ENCODE results near the gene UBFD1. TPM values are rescaled to one million over a fixed set of nuclear protein-coding genes. Genes with fewer than 3 reads are reported as not detected.

Gene UBFD1
- total RNA-seq, 1 experiment from 2014 or later, result 49.1 TPM

- Mint-ChIP-seq H3K27me3 (ENCODE audit: insufficient read depth, unreplicated experiment) (no peaks in the 10 kb centered on the region), H3K4me3 (ENCODE audit: unreplicated experiment) (no peak overlapping the region), H3K36me3 (ENCODE audit: insufficient read depth, unreplicated experiment) (peaks cover 48% of the 10 kb centered on the region), H3K4me1 (ENCODE audit: insufficient read depth, unreplicated experiment) (peaks cover 4% of the 10 kb centered on the region), H3K27ac (ENCODE audit: low read depth, unreplicated experiment) (no peak overlapping the region), H3K9me3 (ENCODE audit: unreplicated experiment) (peaks cover 7% of the 10 kb centered on the region)
- TF ChIP-seq, protein P1, sequence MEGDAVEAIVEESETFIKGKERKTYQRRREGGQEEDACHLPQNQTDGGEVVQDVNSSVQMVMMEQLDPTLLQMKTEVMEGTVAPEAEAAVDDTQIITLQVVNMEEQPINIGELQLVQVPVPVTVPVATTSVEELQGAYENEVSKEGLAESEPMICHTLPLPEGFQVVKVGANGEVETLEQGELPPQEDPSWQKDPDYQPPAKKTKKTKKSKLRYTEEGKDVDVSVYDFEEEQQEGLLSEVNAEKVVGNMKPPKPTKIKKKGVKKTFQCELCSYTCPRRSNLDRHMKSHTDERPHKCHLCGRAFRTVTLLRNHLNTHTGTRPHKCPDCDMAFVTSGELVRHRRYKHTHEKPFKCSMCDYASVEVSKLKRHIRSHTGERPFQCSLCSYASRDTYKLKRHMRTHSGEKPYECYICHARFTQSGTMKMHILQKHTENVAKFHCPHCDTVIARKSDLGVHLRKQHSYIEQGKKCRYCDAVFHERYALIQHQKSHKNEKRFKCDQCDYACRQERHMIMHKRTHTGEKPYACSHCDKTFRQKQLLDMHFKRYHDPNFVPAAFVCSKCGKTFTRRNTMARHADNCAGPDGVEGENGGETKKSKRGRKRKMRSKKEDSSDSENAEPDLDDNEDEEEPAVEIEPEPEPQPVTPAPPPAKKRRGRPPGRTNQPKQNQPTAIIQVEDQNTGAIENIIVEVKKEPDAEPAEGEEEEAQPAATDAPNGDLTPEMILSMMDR (IDR thresholded peaks at IDR 0.05; ENCODE audit: unreplicated experiment), result no peak
- DNase-seq (ENCODE audit: unreplicated experiment), result no peak
- intact Hi-C loops (cut with micrococcal nuclease), result no loop called here
- no TSS peak for BruUV-seq (replicated peaks)
- POLR2A ChIA-PET, result no interaction called here
- CTCF ChIA-PET, result interaction anchor here (0.5 kb wide), 1 partner anchor 18 kb away, joined by 3 read pairs; no protein-coding TSS in a partner anchor
Measured at GRCh38 chr16:23572394-23572793, 14.9 kb downstream of the UBFD1 start.

GRCh38 chr16:23573817-23574216 lies 16.3 kb downstream of the UBFD1 start:
- Mint-ChIP-seq H3K27me3 (ENCODE audit: insufficient read depth, unreplicated experiment) (no peaks in the 10 kb centered on the region), H3K27ac (ENCODE audit: low read depth, unreplicated experiment) (no peak overlapping the region), H3K4me1 (ENCODE audit: insufficient read depth, unreplicated experiment) (peaks cover 4% of the 10 kb centered on the region), H3K36me3 (ENCODE audit: insufficient read depth, unreplicated experiment) (peaks cover 47% of the 10 kb centered on the region), H3K9me3 (ENCODE audit: unreplicated experiment) (peaks cover 7% of the 10 kb centered on the region), H3K4me3 (ENCODE audit: unreplicated experiment) (no peak overlapping the region)
- intact Hi-C loops (cut with micrococcal nuclease), result no loop called here
- no TSS peak for BruUV-seq (replicated peaks)
- TF ChIP-seq, protein P1 (IDR thresholded peaks at IDR 0.05; ENCODE audit: unreplicated experiment), result no peak
- no peak for DNase-seq (ENCODE audit: unreplicated experiment)
- ChIA-PET POLR2A (interaction anchor here (1.0 kb wide), 1 partner anchor 67 kb away, joined by 3 read pairs; the partner anchor contains the start of gene PALB2), CTCF (interaction anchor here (0.6 to 0.7 kb wide), 2 partner anchors 75 to 393 kb away, joined by 3 to 4 read pairs; no protein-coding TSS in a partner anchor)

GRCh38 chr16:23575834-23576233 lies 18.3 kb downstream of the UBFD1 start:
- Mint-ChIP-seq H3K4me1 (ENCODE audit: insufficient read depth, unreplicated experiment) (no peaks in the 10 kb centered on the region), H3K4me3 (ENCODE audit: unreplicated experiment) (no peak overlapping the region), H3K9me3 (ENCODE audit: unreplicated experiment) (no peaks in the 10 kb centered on the region), H3K36me3 (ENCODE audit: insufficient read depth, unreplicated experiment) (peaks cover 45% of the 10 kb centered on the region), H3K27ac (ENCODE audit: low read depth, unreplicated experiment) (no peak overlapping the region), H3K27me3 (ENCODE audit: insufficient read depth, unreplicated experiment) (no peaks in the 10 kb centered on the region)
- no TSS peak for BruUV-seq (replicated peaks)
- CTCF ChIA-PET, result interaction anchor here (0.9 to 1.8 kb wide), 2 partner anchors 18 kb away, joined by 3 to 7 read pairs; no protein-coding TSS in a partner anchor
- TF ChIP-seq, protein P1 (IDR thresholded peaks at IDR 0.05; ENCODE audit: unreplicated experiment), result no peak
- POLR2A ChIA-PET, result interaction anchor here (1.1 to 1.3 kb wide), 2 partner anchors 11 to 21 kb away, joined by 3 to 5 read pairs; partner anchors contain the start of gene NDUFAB1
- intact Hi-C loops (cut with micrococcal nuclease), result no loop called here
- DNase-seq (ENCODE audit: unreplicated experiment), result no peak

DNA sequence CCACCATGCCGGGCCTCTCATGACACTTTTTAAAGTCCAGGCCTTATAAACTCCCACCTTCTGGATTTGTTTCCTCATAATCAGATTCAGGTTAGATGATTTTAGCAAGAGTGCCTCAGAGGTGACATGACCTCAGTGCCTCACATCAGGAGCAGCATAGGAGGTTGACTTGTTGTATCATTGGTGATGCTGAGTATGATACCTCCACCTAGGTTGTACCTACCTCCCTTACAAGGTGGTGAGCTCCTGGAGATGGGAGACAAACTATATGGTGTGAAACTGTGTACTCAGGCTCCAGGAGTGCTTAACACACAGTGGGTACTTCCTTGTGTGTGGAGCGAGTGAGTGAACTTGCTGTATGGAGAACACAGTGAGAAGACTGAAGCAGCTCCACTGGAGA lies 20.0 kb downstream of the UBFD1 start:
- H3K4me1 Mint-ChIP-seq (ENCODE audit: insufficient read depth, unreplicated experiment), result no peaks in the 10 kb centered on the region
- peaks cover 50% of the 10 kb centered on the region for H3K36me3 Mint-ChIP-seq (ENCODE audit: insufficient read depth, unreplicated experiment)
- no peak overlapping the region for H3K4me3 Mint-ChIP-seq (ENCODE audit: unreplicated experiment)
- intact Hi-C loops (cut with micrococcal nuclease), result no loop called here
- TF ChIP-seq, protein P1 (IDR thresholded peaks at IDR 0.05; ENCODE audit: unreplicated experiment), result no peak
- H3K27me3 Mint-ChIP-seq (ENCODE audit: insufficient read depth, unreplicated experiment), result no peaks in the 10 kb centered on the region
- CTCF ChIA-PET, result interaction anchor here (0.6 to 1.0 kb wide), 3 partner anchors 60 to 1003 kb away, joined by 3 read pairs; no protein-coding TSS in a partner anchor
- DNase-seq (ENCODE audit: unreplicated experiment), result no peak
- no TSS peak for BruUV-seq (replicated peaks)
- POLR2A ChIA-PET, result interaction anchor here (1.1 kb wide), 1 partner anchor 23 kb away, joined by 4 read pairs; no protein-coding TSS in a partner anchor
- H3K27ac Mint-ChIP-seq (ENCODE audit: low read depth, unreplicated experiment), result no peak overlapping the region
- no peaks in the 10 kb centered on the region for H3K9me3 Mint-ChIP-seq (ENCODE audit: unreplicated experiment)
